GM21526 (cell line): Measurements from ENCODE around the gene UBL7.

Source experiments
- ATAC-seq: cut with Tn5 transposase; IDR thresholded peaks from one replicate; pipeline ENCODE4 v1.9.1; 2021; ENCODE audit warnings: moderate library complexity; ENCODE audit not compliant: unreplicated experiment, low FRiP score

Gene UBL7

DNA sequence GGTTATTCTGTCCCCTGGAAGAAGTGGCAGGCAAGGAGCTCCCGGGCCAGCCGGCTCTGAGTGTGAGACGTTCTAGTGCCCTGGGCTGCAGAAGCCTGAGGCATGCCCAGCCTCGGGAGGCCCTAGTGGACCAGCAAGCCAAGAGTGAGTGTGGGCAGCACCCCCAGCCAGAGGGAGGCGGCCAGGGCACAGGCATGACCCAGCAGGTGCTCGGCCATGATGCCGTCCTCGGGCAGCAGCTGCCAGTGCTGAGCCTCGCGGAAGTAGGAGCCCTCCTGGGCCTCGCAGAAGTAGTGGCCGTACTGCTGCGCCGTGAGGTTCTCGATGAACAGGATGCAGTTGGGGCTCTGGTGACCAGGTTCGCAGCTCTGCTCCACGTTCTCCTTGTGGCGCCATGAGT, 50.5 kb downstream of the UBL7 start:
- no peak for ATAC-seq

DNA sequence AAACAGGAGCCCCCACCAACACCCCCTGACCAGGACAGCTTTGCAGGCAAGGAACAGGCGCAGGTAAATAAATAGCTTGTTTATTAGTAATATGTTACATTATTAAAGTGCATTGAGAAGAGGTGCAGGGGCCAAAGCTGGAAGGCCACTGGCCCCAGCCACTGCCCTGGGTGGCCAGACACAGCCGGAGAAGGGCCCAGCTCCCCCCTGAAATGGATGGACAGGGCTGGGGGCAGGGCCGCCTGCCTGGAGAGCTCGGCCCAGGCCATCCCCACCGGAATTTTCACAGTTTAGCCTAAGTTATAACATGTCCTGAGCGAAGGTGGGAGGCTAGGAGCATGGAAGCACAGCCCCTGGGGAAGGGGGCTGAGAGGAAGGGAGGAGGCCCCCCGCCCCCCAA, 51.7 kb downstream of the UBL7 start:
- ATAC-seq, result no peak

DNA sequence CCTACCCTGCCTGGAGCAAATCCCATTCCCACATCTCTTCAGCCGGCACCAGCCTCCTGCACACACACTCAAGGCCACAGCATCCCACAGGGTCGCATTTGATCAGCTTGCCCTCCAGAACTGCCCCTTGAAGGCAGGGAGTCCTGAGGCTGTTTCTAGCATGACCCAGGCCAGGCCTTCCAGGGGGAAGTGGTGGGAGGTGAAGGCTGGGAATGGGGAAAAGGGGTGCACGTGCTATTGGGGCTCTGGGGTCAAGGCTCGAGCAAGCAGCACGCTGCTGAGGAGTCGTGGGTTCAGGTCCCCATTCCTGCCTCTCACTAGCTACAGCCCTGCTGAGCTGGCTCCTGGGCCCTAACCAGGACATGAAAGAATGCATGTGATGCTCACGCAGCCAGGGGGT, 52.1 kb downstream of the UBL7 start:
- no peak for ATAC-seq

DNA sequence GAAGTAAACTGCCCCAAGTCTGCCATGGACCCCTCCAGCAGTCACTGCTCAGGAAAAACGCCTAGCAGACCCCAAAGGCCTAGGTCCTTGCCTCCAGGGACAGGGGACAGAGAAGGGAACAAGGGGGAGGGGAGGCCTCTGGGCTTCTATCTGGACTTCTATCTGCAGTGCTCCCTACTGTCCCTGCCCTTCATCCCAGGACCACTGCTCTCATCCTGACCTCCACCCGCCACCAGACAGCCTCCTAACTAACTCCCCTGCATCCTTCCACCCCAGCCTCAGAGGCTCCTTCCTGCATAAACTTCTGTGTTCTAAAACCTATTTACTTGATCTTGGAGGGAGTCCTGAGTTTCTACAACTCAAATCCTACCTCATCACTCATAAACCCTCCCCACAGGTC, 52.6 kb downstream of the UBL7 start:
- ATAC-seq, result no peak

DNA sequence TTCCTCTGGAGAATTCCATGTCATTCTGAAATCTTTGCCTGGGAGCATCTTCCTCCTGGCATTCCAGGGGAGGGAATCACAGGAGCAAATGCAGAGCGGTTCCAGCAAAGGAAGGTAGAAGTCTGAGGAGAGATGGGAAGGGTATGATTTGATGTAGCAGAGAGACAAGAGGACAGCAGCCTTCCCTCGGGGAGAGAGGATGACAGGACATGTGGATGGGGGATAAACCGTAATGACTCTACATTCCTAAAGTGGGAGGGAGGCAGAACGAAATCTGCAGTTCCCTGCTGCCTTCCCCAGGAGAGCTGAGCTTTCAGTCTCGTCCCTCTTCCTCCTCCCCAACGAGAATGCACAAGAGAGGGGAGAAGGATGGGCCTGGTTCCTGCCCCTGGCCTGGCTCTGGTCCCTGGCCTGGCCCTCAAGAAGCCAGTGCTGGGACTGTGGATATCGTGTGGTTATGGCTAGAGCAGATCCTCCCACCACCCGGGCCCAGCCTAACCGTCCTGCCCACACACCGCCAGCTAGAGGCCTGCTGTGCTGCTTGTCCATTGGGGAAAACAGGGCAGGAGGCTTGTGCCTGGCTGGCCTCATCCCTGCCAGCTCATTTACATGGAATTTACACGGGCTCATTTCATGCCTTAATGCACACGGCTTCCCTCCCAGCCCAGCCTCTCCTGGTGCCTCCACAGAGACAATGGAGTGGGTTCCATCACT, 53.8 kb downstream of the UBL7 start:
- ATAC-seq, result no peak

DNA sequence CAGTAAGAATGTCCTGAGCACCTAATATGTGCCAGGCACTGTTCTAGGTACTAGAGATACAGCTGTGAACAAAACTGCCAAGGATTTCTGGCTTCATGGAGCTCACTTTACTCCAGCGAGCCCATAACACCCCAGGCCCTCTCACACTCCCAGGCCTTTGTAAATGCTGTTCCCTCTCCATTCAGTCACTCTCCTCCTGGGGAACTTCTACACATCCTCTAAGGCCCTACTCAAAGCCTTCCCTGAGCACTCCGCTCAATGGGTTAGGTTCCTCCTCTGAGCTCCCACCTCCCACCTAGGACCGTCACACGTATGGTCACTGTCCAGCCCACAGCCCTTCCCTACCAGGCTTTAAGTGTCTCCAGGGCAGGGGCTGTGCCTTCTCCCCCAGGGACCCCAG, 54.4 kb downstream of the UBL7 start:
- ATAC-seq, result no peak

DNA sequence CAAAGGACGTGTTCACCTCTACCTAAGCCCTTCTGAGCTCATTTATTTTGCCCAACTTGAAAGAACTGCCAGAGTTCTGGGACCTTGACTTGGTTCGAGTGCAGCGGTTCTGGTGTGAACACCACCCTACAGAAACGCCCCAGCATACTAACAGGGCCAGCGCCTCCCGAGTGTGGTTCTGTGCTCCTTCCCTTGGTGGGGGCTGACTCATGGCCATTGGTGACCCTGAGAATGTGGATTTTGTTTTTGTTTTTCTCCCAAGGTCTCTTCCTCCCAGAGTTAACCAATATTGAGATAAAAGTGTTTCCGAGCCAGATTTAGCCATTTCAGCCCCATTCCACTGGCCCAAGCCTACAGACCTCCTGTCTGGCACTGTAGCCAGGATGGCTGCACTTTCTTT, 55.1 kb downstream of the UBL7 start:
- no peak for ATAC-seq

DNA sequence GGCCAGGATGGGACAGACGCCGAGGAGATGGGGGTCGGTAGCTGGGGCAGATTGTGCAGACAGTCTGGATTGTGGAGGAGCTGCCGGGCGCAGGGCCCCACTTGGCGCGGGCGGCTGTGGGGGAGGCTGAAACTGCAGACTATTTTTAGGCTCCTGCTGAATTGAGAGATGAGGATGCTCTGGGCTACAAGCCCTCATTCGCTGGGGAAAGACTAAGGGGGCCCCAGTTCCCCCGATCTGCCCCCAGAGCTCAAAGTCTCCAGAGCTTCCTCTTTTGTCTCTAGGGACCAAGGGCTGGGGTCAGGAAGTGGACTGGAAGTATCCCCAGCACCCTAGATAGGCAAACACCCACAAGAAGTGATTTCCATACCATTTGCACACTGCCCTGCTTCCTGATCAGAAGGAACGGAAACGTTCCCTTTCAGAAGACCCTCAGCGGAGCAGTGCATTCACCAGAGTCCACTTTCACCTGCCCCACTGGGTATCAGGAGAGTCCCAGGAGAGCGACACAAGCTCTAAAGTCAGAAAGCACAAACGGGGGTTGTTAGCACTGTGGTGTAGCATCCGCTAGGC, 56.9 kb downstream of the UBL7 start:
- ATAC-seq, result peak; percentile 25

DNA sequence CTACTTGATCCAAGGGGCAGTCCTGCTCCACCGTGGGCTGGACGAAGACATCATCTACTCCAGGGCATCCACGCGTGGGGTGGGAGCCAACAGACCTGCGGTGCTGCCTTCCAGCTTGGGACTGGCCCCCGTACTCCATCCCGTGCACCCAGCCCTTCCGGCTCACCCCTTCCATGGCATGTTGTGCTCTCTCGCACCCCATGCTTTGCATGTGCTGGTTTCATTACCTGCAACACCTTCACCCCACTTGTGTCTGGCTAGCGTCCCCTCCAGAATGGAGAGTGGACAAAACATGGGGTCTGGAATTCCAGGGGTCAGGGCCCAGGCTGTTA, 57.4 kb downstream of the UBL7 start:
- no peak for ATAC-seq

DNA sequence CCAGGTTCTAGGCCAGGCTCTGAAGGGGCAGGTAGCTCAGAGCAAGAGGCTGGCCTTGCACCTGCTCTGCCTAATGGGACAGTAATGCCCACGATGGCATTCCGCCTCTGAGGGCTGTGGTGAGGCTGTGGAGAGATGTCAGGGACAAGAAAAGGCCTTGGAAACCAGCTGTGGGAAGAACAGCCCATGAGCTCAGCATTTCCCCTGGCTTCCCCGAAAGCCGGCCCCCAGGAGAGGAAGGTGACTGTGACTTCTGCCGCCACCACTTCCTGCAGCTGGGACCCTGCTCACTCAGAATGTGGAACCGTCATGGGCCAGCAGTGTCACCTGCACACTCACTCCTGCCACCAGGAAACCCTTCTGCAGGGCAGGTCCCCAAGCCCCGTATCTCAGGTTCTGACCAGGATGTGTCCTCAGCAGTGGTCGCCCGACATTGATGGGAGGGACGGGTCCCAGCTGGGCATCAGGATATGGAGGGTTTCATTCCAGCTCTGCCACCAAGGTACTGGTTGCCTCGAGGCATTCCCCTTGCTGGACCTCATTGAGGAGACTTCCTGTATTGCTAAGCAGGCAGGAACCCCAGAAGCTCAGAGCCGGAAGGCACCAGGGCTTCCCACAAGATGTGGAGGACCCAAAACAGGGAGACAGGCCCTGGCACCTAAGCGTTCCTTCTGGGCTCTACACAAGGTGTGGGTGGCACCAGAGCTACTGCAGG, 57.9 kb downstream of the UBL7 start:
- no peak for ATAC-seq

DNA sequence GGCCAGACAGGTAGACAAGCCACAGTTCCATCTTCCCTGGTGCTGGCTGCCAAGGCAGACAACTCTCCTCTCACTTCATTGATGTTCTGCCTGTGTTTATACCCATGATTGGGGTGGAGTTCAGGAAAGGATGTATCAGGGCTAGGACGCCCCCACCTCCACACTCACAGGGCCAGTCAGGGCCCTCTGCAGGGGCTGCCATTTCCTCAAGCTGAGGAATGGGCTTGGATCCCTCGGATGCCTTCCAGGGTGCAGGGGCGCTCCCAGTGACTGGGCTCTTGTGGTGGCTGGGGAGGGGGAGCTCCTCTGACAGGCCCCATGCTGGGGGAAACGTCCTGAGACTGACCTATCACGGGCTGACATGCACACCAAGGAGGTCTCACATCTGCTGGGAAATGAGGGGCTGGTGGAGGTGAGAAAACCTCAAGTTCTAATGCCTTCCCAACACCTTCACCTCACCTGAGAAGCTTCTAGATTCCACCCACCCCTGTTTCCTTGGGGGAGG, 58.6 kb downstream of the UBL7 start:
- no peak for ATAC-seq

DNA sequence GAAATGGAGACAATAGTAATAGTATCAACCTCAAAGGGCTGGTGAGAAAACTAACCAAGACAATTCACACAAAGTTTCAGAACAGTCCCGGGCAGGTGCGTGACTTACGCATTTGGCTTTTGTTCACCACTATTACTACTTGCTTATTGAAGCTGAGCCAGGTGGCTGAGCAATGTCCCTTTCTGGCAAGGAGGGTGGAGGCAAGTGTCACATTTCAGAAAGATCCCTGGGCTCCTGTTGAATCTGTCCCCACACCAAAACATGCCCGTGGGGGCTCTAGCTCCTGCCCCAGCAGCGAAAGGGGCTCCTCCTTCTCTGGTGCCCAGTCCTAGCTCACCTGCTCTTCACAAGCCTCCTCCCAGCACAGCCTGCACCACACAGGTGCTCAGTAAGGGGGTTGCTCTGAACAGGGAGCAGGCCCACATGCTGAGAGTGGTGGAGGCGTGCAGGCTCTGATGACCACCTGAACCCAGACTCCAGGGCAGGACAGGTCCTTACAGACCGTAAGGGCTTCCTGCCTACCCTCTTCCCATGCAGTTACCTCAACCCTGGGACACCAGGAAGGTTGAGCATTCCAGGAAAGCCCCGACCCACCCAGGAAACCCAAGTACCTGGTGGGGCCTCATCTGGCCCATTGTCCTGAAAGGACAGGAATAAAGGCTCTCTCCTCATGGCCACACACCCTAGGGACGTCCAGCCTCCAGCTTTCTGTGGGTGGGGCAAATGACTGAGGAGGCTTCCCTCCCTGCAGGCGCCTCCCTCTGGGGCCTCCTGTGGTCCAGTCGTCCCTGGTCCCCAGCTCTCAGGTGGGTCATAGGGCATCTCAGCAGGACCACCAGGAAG, 59.8 kb downstream of the UBL7 start:
- ATAC-seq, result no peak

DNA sequence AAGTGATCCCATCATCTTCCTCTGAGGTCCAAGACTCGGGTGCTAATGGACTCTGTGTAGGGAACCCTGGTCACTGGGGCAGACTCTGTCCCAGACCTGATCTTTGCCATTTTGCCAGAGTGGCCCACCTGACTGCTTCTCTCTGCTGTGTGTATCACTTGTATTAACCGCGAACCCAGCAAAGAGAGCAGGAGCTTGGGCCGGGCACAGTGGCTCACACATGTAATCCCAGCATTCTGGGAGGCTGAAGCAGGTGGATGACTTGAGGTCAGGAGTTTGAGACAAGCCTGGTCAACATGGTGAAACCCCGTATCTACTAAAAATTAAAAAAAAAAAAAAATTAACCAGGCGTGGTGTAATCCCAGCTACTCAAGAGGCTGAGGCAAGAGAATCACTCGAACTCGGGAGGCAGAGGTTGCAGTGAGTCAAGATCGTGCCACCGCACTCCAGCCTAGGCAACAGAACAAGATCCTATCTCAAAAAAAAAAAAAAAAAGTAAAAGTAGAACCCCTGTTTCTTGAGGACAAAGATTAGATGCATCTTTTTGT, 60.6 kb downstream of the UBL7 start:
- ATAC-seq, result no peak

DNA sequence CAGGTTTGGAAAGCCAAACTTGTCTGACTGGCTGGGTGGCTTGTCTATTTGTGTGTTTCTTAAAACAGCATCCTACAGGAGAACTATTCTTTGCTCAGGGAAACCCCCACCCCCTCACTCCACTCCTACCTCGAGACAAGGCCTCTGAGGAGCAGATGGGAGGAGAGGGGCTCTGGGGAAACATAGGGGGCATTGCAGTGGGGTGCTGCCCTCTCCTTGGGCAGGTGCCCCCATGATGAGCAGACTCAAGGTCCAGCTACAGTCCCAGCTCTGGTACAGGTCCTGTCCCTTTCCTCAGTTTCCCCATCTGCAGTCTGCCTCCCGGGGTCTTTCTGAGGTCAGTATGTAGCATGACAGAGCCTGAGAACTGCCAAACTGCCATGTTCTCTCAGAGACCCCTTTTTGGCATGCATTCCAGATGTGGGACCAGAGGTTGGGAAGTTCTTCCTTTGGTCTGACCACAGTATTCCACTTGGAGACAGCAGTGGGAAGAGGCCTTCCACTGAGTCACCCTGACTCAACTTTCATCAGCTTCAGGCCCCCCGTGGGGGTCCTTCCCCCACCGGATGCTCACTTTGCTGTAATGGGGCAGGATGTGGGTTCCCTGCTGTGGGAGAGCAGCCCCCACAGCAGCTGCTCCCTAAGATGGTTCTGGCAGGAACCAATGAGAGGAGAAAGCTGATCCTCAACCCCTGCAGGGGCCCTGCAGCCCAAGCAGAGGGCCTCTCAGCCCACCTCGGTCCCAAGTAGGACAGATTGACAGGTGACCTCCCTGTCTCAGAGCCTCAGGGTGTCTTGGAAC, 61.2 kb downstream of the UBL7 start:
- no peak for ATAC-seq

DNA sequence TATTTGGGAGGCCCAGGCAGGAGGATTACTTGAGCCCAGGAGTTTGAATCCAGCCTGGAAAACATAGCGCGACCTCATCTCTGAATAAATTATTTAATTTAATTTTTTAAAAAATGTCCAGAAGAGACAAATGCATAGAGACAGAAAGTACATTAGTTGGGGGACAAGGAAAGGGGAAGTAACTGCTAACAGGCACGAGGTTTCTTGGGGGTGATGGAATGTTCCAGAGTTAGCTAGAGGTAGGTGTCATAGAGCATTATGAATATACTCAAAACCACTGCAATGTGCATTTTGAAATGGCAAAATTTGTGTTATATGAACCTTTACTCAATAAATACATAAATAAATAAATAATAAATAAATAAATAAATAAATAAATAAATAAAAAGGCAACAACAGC, 61.9 kb downstream of the UBL7 start:
- no peak for ATAC-seq

DNA sequence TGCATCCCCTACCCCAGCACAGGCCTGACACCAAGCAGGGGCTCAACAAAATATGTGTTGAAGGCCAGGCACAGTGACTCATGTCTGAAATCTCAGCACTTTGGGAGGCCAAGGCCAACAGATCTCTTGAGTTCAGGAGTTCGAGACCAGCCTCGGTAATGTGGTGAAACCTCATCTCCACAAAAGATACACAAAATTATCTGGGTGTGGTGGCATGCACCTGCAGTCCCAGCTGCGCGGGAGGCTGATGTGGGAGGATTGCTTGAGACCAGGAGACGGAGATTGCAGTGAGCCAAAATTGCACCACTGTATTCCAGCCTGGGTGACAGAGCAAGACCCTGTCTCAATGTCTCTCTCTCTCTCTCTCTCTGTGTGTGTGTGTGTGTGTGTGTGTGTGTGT, 62.8 kb downstream of the UBL7 start:
- ATAC-seq, result no peak

DNA sequence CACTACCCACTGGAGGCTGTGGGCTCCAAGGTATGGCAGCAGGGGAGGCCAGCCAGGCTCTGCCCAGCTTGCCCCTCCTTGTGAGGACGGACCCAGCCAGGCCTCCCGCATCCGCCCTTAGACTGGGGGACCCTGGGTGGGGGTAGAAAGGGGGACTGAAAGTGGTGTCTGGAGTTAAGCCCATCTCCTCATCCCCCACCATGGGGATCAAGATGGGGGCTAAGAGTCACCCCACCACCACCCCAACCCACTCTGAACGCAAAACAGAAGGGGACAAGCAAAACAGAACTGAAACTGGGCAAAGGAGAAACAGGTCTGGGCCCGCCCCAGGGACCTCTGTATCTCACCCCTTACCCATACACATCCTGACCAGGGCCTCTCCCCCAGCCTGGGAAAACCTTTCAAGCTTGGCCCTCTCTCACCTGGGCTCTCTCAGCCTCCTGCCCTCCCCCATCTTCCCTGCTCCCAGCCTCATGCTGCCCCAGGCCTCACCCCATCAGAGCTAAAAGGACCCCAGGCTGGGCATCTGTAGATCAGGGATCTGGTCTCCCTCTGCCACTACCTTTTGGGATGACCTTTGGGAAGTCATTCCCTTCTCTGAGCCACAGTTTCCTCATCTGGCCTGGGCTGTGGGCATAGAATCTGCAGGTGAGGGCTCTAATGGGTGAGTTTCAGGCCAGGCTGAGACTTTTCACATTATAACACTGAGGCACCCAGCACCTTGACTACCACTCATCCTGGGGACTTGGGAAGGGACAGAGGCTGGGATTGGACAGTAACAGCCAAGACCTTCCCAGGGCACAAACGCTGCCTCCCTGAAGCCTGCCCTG, 63.5 kb downstream of the UBL7 start:
- no peak for ATAC-seq

DNA sequence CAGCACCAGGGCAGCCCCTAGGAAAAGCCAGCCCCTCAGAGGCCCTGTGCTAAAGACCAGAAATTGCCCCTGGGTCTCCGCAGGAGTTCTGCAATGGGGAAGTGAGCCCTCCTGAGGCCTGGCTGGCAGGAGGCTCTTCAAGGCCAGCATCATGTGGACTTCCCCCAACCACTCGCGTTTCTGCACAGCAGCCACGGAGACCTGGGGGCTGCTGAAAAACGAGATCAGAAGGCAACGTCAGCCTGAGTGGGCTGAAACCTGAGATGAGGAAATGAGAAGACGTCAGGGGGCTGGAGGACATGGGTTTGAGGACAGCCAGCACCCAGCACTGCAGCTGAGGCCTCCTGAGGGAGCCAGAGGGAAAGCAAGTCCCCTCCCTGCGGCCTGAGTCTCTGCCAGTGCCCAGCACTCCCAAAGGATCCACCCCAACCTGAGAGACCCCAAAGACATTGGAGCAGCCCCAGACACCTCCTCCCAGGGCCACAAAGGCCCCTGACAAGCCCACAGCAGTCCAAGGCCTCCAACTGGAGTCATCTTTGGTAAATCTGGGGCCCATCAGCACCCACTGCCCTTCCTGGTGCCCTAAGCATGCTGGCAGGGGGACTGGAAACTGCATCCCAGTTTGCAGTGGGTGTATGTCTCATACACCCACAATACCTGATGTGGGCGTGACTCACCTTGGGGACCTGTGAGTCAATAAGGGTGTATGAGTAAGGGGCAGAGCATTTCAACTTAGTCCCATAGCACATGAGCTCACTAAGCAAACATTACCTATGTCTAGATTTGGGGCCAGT, 64.3 kb downstream of the UBL7 start:
- ATAC-seq, result peak; percentile 25

DNA sequence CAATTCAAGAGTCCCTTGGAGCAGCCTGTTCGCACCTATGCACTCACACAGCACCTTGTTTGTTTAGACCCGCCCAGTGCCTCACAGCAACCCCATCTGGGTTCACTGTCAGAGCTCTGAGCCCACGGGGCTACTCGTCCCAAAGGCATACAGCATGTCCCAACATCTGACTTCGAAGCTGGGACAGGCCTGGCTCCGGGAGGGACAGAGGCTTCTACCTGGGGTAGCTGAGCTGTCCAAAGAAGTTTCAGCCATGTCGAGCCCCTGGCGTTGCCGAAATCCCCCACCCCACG, 64.9 kb downstream of the UBL7 start:
- no peak for ATAC-seq
